MG63 (cell line): ENCODE data around the gene TSPAN9. TPM values are rescaled to one million over a fixed set of nuclear protein-coding genes. Genes with fewer than 3 reads are reported as not detected.

ENCODE experiments used
- DNase-seq: peaks from one replicate; pipeline ENCODE4 v3.0.0-alpha.2; 2020
- H3K27me3 ChIP-seq: fragments of 250-450 bp; sonication (Bioruptor Pico); 2 replicates; pipeline ENCODE4 v1.5.1; 2020; ENCODE audit warnings: mild to moderate bottlenecking, moderate library complexity
- H3K36me3 ChIP-seq: fragments of 250-450 bp; sonication (Bioruptor Pico); 2 replicates; pipeline ENCODE4 v1.5.1; 2020; ENCODE audit warnings: mild to moderate bottlenecking, moderate library complexity
- H3K4me3 ChIP-seq: fragments of 250-450 bp; sonication (Bioruptor Pico); 2 replicates; pipeline ENCODE4 v1.5.1; 2020; ENCODE audit warnings: mild to moderate bottlenecking, moderate library complexity
- H3K9me3 ChIP-seq: fragments of 250-450 bp; sonication (Bioruptor Pico); 2 replicates; pipeline ENCODE4 v1.5.1; 2020; ENCODE audit warnings: mild to moderate bottlenecking, moderate library complexity
- total RNA-seq: library from RNA; depleted of rRNA; stranded (reverse); fragments of >200 nt; shearing (Covaris generic); gene quantifications from 2 replicates; pipeline ENCODE4 v1.2.3, GENCODE V29; 2014; ENCODE audit warnings: low replicate concordance

The TSPAN9 gene
- total RNA-seq, 1 experiment from 2014 or later: 25.8 TPM

DNA sequence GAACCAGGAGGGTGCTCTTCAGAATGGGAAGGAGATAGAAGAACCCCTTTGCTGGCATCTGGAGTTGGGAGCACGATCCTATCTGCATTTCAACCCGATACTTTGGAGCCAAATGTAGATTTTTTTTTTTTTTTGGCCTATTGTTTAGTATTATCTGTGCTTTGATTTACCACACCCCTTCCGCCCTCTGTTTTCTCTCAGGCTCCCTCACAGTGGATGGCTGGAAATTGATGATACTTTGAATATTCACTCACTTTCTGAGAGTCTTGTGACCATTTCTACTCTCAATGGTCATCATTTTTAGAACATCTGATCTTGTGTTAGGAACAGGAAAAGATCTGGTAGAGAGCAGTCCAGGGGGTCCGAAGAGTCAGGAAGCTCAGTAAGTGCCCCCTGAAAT is 9.0 kb downstream of the TSPAN9 start:
- DNase-seq: no peak
- no peaks in the 10 kb centered on the region for H3K9me3 ChIP-seq
- H3K27me3 ChIP-seq: no peaks in the 10 kb centered on the region

DNA sequence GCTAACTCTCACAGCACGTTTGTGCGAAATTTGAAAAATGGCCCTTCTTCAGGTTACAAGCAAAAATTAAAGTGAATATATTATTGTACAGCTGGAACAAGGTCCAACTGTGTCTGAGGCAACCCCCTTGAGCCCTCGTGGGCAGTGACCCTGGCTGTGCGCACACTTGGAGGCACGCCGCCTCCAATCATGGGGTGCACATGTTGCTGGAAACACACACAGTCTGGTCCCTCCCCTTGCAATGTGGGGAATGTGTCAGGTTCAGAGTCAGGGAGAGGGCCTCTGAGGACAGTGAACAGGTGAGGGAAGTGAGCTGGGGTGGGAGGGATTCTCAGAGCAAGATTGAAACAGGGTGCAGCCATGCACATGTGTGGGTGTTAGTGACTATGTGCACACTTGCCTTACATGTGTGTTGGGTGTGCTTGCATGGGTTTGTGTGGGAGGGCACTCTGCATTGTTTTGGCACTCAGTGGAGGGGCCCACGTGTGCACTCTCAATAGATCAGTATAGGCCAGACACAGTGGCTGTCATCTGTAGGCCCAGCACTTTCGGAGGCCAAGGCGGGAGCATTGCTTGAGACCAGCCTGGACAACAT is 9.6 kb downstream of the TSPAN9 start:
- DNase-seq: no peak
- Histone ChIP-seq H3K9me3 (no peaks in the 10 kb centered on the region), H3K4me3 (no peak overlapping the region), H3K36me3 (no peaks in the 10 kb centered on the region), H3K27me3 (no peaks in the 10 kb centered on the region)

More for the DNA sequence above, 9.0 kb downstream of the TSPAN9 start:
- Histone ChIP-seq H3K36me3 (no peaks in the 10 kb centered on the region), H3K4me3 (no peak overlapping the region)

- H3K36me3 ChIP-seq: no peaks in the 10 kb centered on the region
- peak; percentile 33 for DNase-seq
- H3K27me3 ChIP-seq: no peaks in the 10 kb centered on the region
- no peaks in the 10 kb centered on the region for H3K9me3 ChIP-seq
- H3K4me3 ChIP-seq: no peak overlapping the region
Observed at GRCh38 chr12:3087758-3088650, 10.8 kb downstream of the TSPAN9 start.

- no peak overlapping the region for H3K4me3 ChIP-seq
- H3K27me3 ChIP-seq: no peaks in the 10 kb centered on the region
- no peak for DNase-seq
- no peaks in the 10 kb centered on the region for H3K9me3 ChIP-seq
- H3K36me3 ChIP-seq: no peaks in the 10 kb centered on the region
Observed at GRCh38 chr12:3089588-3089987, 12.4 kb downstream of the TSPAN9 start.

DNA sequence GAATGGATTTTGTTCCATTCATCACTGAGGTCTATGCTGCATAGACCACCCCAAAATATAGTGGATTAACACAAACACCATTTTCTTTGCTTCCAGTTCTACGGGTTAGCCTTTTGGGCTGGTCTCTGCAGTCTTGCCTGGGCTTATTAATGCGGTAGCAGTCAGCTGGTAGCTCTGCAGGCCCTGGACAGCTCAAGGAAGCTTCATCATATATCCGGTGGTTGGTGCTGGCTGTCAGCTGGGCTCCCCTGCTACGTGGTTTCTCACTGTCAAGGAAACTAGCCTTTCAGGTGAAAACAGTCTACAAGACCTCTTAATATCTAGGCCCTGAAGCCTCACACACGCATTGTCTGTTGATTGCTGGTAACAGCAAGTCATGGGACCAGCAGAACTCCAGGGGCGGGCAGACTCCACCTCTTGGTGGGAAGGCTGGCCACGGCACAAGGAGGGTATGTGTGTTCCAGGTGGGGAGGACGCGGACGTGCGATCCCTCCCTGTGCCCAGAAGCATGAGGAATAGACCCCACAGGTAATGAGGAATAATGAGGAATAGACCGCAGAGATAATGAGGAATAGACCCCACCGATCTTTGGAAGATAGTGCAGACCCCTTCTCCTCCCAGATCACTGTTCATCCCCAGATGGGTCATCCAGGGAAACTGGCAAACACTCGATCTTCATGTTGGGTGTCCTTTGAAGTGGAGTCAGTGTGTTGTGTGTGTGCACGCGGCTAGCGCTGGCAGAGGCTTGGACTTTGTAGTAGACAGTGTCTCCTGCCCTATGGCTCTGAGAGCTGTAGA is 13.3 kb downstream of the TSPAN9 start:
- no peaks in the 10 kb centered on the region for H3K36me3 ChIP-seq
- H3K9me3 ChIP-seq: no peaks in the 10 kb centered on the region
- no peak overlapping the region for H3K4me3 ChIP-seq
- DNase-seq: no peak
- no peaks in the 10 kb centered on the region for H3K27me3 ChIP-seq

DNA sequence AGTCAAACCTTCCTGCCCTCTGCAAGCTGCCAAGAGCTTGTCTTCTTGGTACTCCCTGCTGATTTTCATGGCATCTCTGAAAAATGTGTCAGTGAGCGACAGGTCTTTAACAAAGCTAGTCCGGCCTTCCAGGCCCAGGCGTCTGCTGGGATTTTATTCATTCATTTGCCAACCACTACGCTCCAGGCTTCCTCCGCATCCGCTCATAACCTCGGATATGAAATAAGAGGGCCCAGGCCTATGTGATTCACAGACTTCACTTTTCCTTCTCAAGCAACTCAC is 13.8 kb downstream of the TSPAN9 start:
- no peaks in the 10 kb centered on the region for H3K9me3 ChIP-seq
- DNase-seq: no peak
- H3K4me3 ChIP-seq: no peak overlapping the region
- H3K27me3 ChIP-seq: no peaks in the 10 kb centered on the region
- no peaks in the 10 kb centered on the region for H3K36me3 ChIP-seq

DNA sequence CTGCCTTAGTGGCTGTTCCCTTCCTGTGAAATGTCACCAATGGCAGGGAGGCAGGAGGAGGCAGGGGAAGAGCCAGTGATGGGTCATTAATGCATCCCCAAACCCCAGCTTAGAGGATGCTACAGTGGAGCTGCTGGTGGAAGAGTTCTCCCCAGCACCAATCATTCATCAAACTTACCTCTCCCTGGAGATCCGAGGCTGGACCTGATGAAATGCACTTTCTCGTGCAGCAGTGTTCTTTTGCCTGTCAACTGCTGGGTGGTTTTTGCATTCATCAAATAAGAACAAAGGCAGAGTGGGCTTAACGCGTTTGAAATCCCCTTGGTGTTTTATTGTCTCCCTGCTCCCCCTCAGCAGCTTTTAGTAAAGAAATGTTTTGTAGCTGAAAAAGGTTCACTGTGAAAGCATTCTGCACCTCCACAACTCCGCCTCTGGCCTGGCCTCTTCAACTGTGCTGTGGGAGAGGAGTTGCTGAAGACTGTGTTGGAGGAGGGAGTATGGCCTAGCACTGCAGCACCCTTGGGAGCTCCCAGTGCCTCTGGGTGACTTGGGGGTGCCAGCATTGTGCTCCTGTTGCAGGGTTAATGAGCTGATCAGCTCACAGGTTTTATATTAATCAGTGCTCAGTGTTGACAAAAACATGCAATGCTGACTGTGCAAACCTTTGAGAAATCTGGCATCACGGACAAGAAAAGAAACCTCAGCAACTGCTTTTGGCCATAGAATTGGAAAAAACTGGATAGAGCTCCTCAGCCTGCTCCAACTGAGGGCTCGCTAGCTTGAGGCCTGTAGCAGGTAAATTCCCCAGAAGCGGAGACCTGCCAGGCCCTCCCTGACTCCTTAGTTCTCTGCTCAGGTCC is 14.4 kb downstream of the TSPAN9 start:
- Histone ChIP-seq H3K4me3 (no peak overlapping the region), H3K9me3 (no peaks in the 10 kb centered on the region), H3K36me3 (no peaks in the 10 kb centered on the region), H3K27me3 (no peaks in the 10 kb centered on the region)
- no peak for DNase-seq

DNA sequence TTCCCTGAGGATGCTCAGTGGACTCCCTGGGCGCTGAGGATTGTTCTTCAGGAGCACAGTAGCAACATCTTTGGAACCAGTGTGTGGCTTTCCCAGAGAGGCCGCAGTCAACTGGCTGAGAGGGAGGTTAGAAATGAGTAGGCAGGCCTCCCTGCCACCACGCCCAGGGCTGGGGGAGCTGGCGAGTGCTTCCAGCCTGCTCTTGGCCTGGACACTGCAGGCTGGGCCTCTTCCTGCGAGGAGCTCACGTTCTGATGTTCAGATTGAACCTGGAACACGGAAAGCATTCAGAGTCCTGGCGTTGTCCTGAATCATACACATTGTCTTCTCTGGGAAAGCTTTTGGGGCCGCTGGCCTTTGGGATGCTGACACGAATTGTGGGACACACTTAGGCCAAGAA is 15.6 kb downstream of the TSPAN9 start:
- no peaks in the 10 kb centered on the region for H3K27me3 ChIP-seq
- DNase-seq: no peak

DNA sequence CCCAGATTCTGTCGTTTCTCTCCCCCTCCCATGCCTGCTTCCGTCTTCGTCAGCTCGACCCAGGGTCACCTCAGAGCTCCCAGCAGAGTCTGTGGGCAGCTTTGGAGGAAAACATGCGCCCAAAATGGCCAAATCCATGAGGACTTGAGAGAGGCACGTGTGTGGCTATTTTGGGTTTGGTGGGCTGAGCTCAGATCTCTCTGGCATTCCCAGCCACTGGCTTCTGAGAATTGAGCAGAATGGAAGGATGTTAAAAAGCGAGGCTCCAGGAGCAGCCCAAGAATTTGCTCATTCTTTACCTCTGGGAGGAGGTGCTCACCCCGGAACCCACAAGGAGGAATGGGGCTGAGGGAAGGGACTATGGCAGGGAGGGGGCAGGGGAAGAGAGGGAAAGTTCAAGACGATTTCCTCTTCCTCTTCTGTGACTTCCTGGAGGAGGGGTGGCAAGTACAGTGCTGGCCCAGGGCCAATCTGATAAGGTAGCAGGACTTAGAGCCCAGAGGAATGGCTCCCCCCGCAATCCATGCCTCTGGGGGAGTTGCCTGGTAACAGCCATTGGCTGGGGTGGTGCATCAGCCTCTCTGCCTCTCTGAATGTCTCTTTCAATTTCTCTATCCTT is 20.1 kb downstream of the TSPAN9 start:
- H3K4me3 ChIP-seq: no peak overlapping the region
- DNase-seq: no peak
- H3K36me3 ChIP-seq: no peaks in the 10 kb centered on the region
- H3K27me3 ChIP-seq: no peaks in the 10 kb centered on the region
- H3K9me3 ChIP-seq: no peaks in the 10 kb centered on the region; the same call in 1 of the 2 replicates

More for the DNA sequence above, 15.6 kb downstream of the TSPAN9 start:
- H3K4me3 ChIP-seq: no peak overlapping the region
- no peaks in the 10 kb centered on the region for H3K9me3 ChIP-seq
- H3K36me3 ChIP-seq: no peaks in the 10 kb centered on the region

DNA sequence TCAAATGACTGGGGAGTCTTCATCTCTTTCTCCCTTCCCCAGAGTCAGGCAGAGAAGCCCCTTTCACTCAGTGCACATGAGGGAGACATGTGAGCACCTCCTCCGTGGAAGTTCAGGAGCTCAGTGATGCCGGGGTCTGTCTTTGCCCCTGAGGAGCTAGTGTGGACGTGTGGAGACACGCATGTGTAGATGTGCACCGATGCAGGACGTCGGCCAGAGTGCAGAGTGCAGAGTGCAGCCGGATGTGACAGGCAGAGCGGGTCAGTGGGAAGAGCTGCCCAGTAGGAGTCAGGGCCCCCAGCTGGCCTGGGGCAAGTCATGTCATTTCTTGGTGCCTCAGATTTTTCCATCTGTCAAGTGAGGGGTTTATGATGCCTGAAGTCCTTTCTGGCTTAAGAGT is 20.7 kb downstream of the TSPAN9 start:
- Histone ChIP-seq H3K9me3 (no peaks in the 10 kb centered on the region; the same call in 1 of the 2 replicates), H3K27me3 (no peaks in the 10 kb centered on the region), H3K4me3 (no peak overlapping the region), H3K36me3 (no peaks in the 10 kb centered on the region)
- DNase-seq: no peak

DNA sequence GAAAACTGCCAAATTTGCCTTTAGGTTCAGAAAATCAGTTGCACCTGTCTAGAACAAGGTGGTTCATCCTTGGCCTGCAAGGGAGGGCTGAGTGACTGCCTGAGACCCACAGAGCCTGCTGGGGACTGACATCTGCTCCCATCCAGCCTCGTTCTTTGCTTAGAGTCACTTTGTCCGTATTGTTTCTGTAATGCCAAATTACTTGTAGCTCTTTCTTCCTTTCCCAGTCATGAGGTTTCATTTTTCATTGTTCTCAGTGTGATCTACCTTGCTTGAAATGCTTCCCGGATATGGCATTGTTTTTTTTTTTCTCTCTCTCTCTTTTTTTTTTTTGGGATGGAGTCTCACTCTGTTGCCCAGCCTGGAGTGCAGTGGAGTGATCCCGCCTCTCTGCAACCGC is 21.3 kb downstream of the TSPAN9 start:
- Histone ChIP-seq H3K27me3 (no peaks in the 10 kb centered on the region), H3K9me3 (no peaks in the 10 kb centered on the region; the same call in 1 of the 2 replicates), H3K4me3 (no peak overlapping the region), H3K36me3 (no peaks in the 10 kb centered on the region)
- DNase-seq: no peak

GRCh38 chr12:3099146-3099545 is 22.0 kb downstream of the TSPAN9 start:
- Histone ChIP-seq H3K36me3 (no peaks in the 10 kb centered on the region), H3K27me3 (no peaks in the 10 kb centered on the region), H3K4me3 (no peak overlapping the region), H3K9me3 (no peaks in the 10 kb centered on the region; the same call in 1 of the 2 replicates)
- no peak for DNase-seq

GRCh38 chr12:3101309-3102024 is 24.3 kb downstream of the TSPAN9 start:
- Histone ChIP-seq H3K36me3 (no peaks in the 10 kb centered on the region), H3K27me3 (no peaks in the 10 kb centered on the region), H3K4me3 (no peak overlapping the region), H3K9me3 (no peaks in the 10 kb centered on the region; the same call in 1 of the 2 replicates)
- peak; percentile 43 for DNase-seq

DNA sequence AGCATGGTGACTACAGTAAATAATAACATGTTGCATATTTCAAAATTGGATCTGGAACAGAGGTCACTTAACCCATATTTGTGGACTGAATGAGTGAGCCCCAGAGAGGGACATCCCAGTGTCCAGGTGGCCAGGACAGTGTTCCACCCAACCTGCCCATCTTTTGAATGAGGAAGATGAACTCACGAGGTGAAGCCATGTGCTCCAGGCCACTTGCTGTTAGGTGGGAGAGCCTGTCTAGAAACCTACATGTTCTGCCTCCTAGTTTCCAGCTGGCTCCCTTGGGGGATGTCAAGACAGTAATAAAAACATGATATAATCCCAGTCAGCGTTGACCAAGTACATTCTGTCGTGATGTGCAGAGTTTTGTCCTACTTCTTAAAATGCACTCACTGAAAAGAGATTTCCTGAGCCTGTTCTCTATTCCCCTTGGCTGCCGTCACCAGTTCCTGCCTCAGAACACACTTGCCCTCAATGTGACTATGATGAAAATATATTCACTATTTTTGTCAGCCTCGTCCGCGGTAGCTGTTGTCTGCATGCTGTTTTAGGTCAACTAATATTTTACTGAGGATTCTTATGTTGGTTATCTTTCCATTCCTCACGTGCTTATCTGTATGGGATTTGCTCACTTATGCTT is 25.7 kb downstream of the TSPAN9 start:
- H3K27me3 ChIP-seq: no peaks in the 10 kb centered on the region
- no peaks in the 10 kb centered on the region for H3K36me3 ChIP-seq
- DNase-seq: no peak
- H3K4me3 ChIP-seq: no peak overlapping the region
- no peaks in the 10 kb centered on the region; the same call in 1 of the 2 replicates for H3K9me3 ChIP-seq

- no peak for DNase-seq
- Histone ChIP-seq H3K4me3 (no peak overlapping the region), H3K9me3 (no peaks in the 10 kb centered on the region; the same call in 1 of the 2 replicates), H3K36me3 (no peaks in the 10 kb centered on the region), H3K27me3 (no peaks in the 10 kb centered on the region)
Observed at GRCh38 chr12:3103806-3104205, 26.6 kb downstream of the TSPAN9 start.
